Measurements from ENCODE around the gene LAMB2.
A peak's percentile ranks its signal among the peaks of the same experiment; 100 is the strongest.

LAMB2 gene

GRCh38 chr3:49161808-49162530 is 29.1 kb upstream of the LAMB2 start:
- no peak for DNase-seq (ENCODE audit: low read depth, low spot score)

- no peak for DNase-seq (ENCODE audit: low read depth, low spot score)
These were observed 28.3 kb upstream of the LAMB2 start for GRCh38 chr3:49161197-49161596.

- DNase-seq (ENCODE audit: low read depth, low spot score), result no peak
These were observed 25.9 kb upstream of the LAMB2 start for GRCh38 chr3:49158792-49159191.

GRCh38 chr3:49158103-49158709 is 25.4 kb upstream of the LAMB2 start:
- peak; percentile 68 for DNase-seq (ENCODE audit: low read depth, low spot score)

- no peak for DNase-seq (ENCODE audit: low read depth, low spot score)
These were observed 24.4 kb upstream of the LAMB2 start for GRCh38 chr3:49157289-49157688.

- DNase-seq (ENCODE audit: low read depth, low spot score), result no peak
These were observed 20.6 kb upstream of the LAMB2 start for GRCh38 chr3:49153349-49153912.

GRCh38 chr3:49151610-49152009 is 18.8 kb upstream of the LAMB2 start:
- DNase-seq (ENCODE audit: low read depth, low spot score), result no peak

GRCh38 chr3:49148159-49148558 is 15.3 kb upstream of the LAMB2 start:
- DNase-seq (ENCODE audit: low read depth, low spot score), result no peak

GRCh38 chr3:49140080-49140479 is 7.2 kb upstream of the LAMB2 start:
- no peak for DNase-seq (ENCODE audit: low read depth, low spot score)

GRCh38 chr3:49135499-49135898 is 2.6 kb upstream of the LAMB2 start:
- no peak for DNase-seq (ENCODE audit: low read depth, low spot score)

GRCh38 chr3:49134471-49135265 is 1.8 kb upstream of the LAMB2 start:
- no peak for DNase-seq (ENCODE audit: low read depth, low spot score)

- peak; percentile 91 for DNase-seq (ENCODE audit: low read depth, low spot score)
These were observed 539 bp upstream of the LAMB2 start for GRCh38 chr3:49133226-49133951.

- no peak for DNase-seq (ENCODE audit: low read depth, low spot score)
These were observed 795 bp downstream of the LAMB2 start for GRCh38 chr3:49132073-49132436.

- no peak for DNase-seq (ENCODE audit: low read depth, low spot score)
These were observed 1.3 kb downstream of the LAMB2 start for GRCh38 chr3:49131576-49131975.

GRCh38 chr3:49131040-49131439 is 1.8 kb downstream of the LAMB2 start:
- DNase-seq (ENCODE audit: low read depth, low spot score), result no peak

GRCh38 chr3:49124991-49125670 is 7.7 kb downstream of the LAMB2 start:
- no peak for DNase-seq (ENCODE audit: low read depth, low spot score)

GRCh38 chr3:49124203-49124602 is 8.6 kb downstream of the LAMB2 start:
- no peak for DNase-seq (ENCODE audit: low read depth, low spot score)

GRCh38 chr3:49123687-49124086 is 9.2 kb downstream of the LAMB2 start:
- no peak for DNase-seq (ENCODE audit: low read depth, low spot score)

- no peak for DNase-seq (ENCODE audit: low read depth, low spot score)
These were observed 9.8 kb downstream of the LAMB2 start for GRCh38 chr3:49122886-49123545.

- no peak for DNase-seq (ENCODE audit: low read depth, low spot score)
These were observed 10.4 kb downstream of the LAMB2 start for GRCh38 chr3:49122451-49122850.

GRCh38 chr3:49122022-49122421 is 10.8 kb downstream of the LAMB2 start:
- DNase-seq (ENCODE audit: low read depth, low spot score), result no peak

Measured in ELF-1 (cell line).